Stromal cell of bone marrow (primary cell): Measurements from ENCODE around the gene DNAJA1.
"Not testable (repeated sequence)": the region's sequence is repeated elsewhere in the genome, so short reads cannot be mapped to it uniquely, and the experiment has no call there.

Experiments
- DNase-seq: peaks from one replicate; pipeline ENCODE4 v3.0.0-alpha.2; 2012; ENCODE audit warnings: low read depth

DNAJA1 gene

DNA sequence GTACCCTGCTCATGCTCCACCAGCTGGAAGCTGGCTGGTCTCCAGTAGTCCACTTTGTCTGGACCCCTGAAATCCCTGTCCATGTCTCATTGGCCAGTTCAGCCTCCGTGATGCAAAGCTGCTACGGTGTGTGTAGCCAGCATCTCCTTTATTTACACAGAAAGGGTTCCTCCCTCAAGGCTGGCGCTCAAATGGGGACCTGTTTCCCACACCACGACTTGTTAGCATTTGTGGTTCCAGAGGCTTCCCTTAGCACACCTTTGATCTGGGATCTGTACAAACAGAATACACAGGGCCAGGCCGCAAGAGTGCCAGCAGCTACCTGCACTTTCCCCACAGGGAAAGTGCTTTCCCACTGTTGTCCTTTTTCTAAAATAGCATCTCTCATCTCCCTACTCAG lies 57.1 kb downstream of the DNAJA1 start:
- no peak for DNase-seq

DNA sequence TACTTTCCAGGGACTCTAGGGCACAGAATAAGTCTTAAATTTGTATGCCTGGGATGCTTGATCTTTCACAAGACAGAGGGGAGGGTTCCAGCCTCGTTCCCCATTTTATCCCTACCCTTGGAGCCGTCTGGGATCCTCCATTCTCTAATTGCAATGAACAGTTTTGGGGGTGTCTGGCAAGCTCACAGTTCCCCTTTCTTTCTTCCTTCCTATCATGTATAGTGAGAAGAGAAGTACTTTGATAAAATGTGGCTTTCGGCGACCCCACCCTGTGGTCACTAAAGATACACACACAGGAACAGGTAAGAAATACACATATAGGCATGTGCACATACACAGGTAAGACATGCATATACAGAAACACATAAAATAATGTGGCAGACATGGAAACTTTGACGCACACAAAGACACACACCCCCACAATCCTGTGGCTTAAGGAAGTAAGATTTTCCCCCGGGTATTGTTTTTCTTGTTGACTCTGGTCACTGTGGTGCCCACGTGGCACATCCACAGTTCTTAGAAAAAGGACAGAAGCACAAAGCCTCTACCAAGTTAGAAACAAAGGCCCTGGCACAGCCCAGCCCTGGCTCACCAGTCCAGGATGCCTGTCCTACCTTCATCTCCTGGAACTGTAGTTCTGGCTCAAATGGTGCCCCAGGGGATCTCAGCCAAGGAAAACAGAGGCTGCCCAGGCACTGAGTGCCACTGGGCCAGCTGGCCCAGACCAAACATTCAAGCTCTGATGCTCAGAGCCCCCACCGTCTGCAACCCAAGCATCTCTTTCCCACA lies 57.7 kb downstream of the DNAJA1 start:
- no peak for DNase-seq

DNA sequence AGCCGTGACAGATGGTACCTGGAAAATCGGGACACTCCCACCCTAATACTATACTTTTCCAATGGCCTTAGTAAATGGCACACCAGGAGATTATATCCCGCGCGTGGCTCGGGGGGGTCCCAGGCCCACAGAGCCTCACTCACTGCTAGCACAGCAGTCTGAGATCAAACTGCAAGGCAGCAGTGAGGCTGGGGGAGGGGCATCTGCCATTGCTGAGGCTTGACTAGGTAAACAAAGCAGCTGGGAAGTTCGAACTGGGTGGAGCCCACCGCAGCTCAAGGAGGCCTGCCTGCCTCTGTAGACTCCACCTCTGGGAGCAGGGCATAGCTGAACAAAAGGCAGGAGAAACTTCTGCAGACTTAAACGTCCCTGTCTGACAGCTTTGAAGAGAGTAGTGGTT lies 60.6 kb downstream of the DNAJA1 start:
- DNase-seq = not testable (repeated sequence)
